HCT116 (cell line): ENCODE measurements around the gene CD96. TPM values are rescaled to one million over a fixed set of nuclear protein-coding genes. Genes with fewer than 3 reads are reported as not detected.

Experiments
- ATAC-seq: fragments of 200-7000 bp; cut with Tn5 transposase; 2 replicates; pipeline ENCODE4 v1.9.1; 2020; ENCODE audit warnings: mild to moderate bottlenecking, moderate library complexity
- BruUV-seq: library from RNA; stranded (reverse); fragments of 400-500 nt; replicated peaks from 2 replicates; lab custom pipeline; 2021; lab: Mats Ljungman, UMichigan
- CTCF ChIA-PET: fragments of 300-600 bp; sonication (Branson Sonifier 250); formaldehyde crosslinking; loops from one replicate; lab custom pipeline; 2021; ENCODE audit warnings: antibody characterized with exemption; lab: Charles Lee
- POLR2A ChIA-PET: fragments of 300-600, 350-600 bp; sonication (Branson Sonifier 250); formaldehyde crosslinking; loops from one replicate; lab custom pipeline; 2021; ENCODE audit warnings: antibody characterized with exemption; lab: Charles Lee
- RAD21 ChIA-PET, 2 experiments: fragments of 300-600 bp; sonication (Branson Sonifier 250); formaldehyde crosslinking; loops; one replicate each; lab custom pipeline; 2023; ENCODE audit warnings: low total read pairs in 2 of 2; ENCODE audit not compliant: uncharacterized antibody in 2 of 2, unreplicated experiment in 2 of 2, low non-redundant PET in 1 of 2; lab: Charles Lee
- DNase-seq: peaks from one replicate; pipeline ENCODE4 v3.0.0-alpha.2; 2010; ENCODE audit warnings: low read depth, low spot score
- H2AFZ ChIP-seq: fragments of 200-600 bp; shearing (Covaris generic), sonication (generic); 2 replicates; pipeline ENCODE4 v1.6.1; 2017; ENCODE audit warnings: low read depth, mixed run types, mixed read lengths, antibody characterized with exemption, low read length; ENCODE audit not compliant: poor library complexity, severe bottlenecking
- H3K27ac ChIP-seq: 2 replicates; pipeline ENCODE4 v1.5.1; 2012; ENCODE audit warnings: low read depth, low read length
- H3K27me3 ChIP-seq: fragments of 200-600 bp; sonication (generic); 2 replicates; pipeline ENCODE4 v1.6.1; 2016; ENCODE audit warnings: mixed run types, low read length, mixed read lengths; ENCODE audit not compliant: insufficient read depth
- H3K36me3 ChIP-seq, 2 experiments: fragments of 200-500 bp in 1 of 2; fragments of 200-600 bp in 1 of 2; sonication (Bioruptor generic) in 1 of 2; sonication (generic) in 1 of 2; 2 replicates each; pipeline versions ENCODE4 v1.5.1 to v1.6.1; 2014 to 2016; ENCODE audit warnings: low read length in 2 of 2, inconsistent platforms in 1 of 2, mixed read lengths in 1 of 2, mixed run types in 1 of 2; ENCODE audit not compliant: insufficient read depth in 2 of 2, control insufficient read depth in 1 of 2
- H3K4me1 ChIP-seq, 2 experiments: fragments of 200-600 bp in 1 of 2; sonication (generic) in 1 of 2; 2 replicates each; pipeline versions ENCODE4 v1.5.1 to v1.6.1; 2012 to 2017; ENCODE audit warnings: low read length in 2 of 2, inconsistent platforms in 1 of 2, mild to moderate bottlenecking in 1 of 2, mixed read lengths in 1 of 2, mixed run types in 1 of 2, moderate library complexity in 1 of 2; ENCODE audit not compliant: insufficient read depth in 2 of 2, control insufficient read depth in 1 of 2
- H3K4me2 ChIP-seq: fragments of 200-600 bp; sonication (generic); 2 replicates; pipeline ENCODE4 v1.6.1; 2017; ENCODE audit warnings: mixed run types, low read length, mixed read lengths
- H3K4me3 ChIP-seq, 2 experiments: fragments of 200-600 bp in 1 of 2; sonication (generic) in 1 of 2; replicated peaks in 1 of 2; 2 replicates each; pipeline ENCODE4 v1.5.1; 2011 to 2016; ENCODE audit warnings: low read length in 2 of 2, control low read depth in 1 of 2, low read depth in 1 of 2, mild to moderate bottlenecking in 1 of 2, mixed read lengths in 1 of 2, mixed run types in 1 of 2
- H3K79me2 ChIP-seq: fragments of 200-600 bp; sonication (generic); 2 replicates; pipeline ENCODE4 v1.6.1; 2017; ENCODE audit warnings: mild to moderate bottlenecking, mixed run types, low read length, moderate library complexity, mixed read lengths; ENCODE audit not compliant: insufficient read depth
- H3K9ac ChIP-seq: fragments of 200-600 bp; sonication (generic); 2 replicates; pipeline ENCODE4 v1.6.1; 2016; ENCODE audit warnings: low read length, mixed read lengths
- H3K9me2 ChIP-seq: fragments of 200-600 bp; sonication (generic), shearing (Covaris generic); 2 replicates; pipeline ENCODE4 v1.6.1; 2017; ENCODE audit warnings: mixed run types, mild to moderate bottlenecking, moderate library complexity; ENCODE audit not compliant: insufficient read depth
- H3K9me3 ChIP-seq, 2 experiments: fragments of 200-500 bp in 1 of 2; fragments of 200-600 bp in 1 of 2; sonication (Bioruptor generic) in 1 of 2; sonication (generic) in 1 of 2; 2 replicates each; pipeline ENCODE4 v1.6.1; 2014 to 2017; ENCODE audit warnings: low read length in 2 of 2, mixed read lengths in 2 of 2, inconsistent platforms in 1 of 2, low read depth in 1 of 2, mild to moderate bottlenecking in 1 of 2, mixed run types in 1 of 2, moderate library complexity in 1 of 2; ENCODE audit not compliant: control insufficient read depth in 1 of 2, insufficient read depth in 1 of 2
- H4K20me1 ChIP-seq: fragments of 200-600 bp; sonication (generic), shearing (Covaris generic); 2 replicates; pipeline ENCODE4 v1.6.1; 2017; ENCODE audit warnings: mixed run types, mild to moderate bottlenecking, moderate library complexity; ENCODE audit not compliant: insufficient read depth
- ATF3 ChIP-seq: IDR thresholded peaks from 2 replicates; pipeline ENCODE4 v1.6.1; 2012
- CEBPB ChIP-seq: IDR thresholded peaks from 2 replicates; pipeline ENCODE4 v1.6.1; 2012; ENCODE audit warnings: low read depth
- CTCF ChIP-seq, 3 experiments: fragments of 200-600 bp in 1 of 3; sonication (generic) in 1 of 3; IDR thresholded peaks in 2 of 3; conservative IDR thresholded peaks in 1 of 3; 2 replicates each; pipeline ENCODE4 v1.5.1; 2012 to 2017; ENCODE audit warnings: low read depth in 2 of 3, low read length in 2 of 3, antibody characterized with exemption in 1 of 3, borderline replicate concordance in 1 of 3, control low read depth in 1 of 3, mild to moderate bottlenecking in 1 of 3, mixed read lengths in 1 of 3, mixed run types in 1 of 3, moderate library complexity in 1 of 3; ENCODE audit not compliant: insufficient read depth in 1 of 3
- EGR1 ChIP-seq: IDR thresholded peaks from 2 replicates; pipeline ENCODE4 v1.6.1; 2012; ENCODE audit warnings: low read depth
- ELF1 ChIP-seq: IDR thresholded peaks from 2 replicates; pipeline ENCODE4 v1.6.1; 2012; ENCODE audit warnings: low read depth, borderline replicate concordance
- EZH2 ChIP-seq: fragments of 200-600 bp; sonication (generic); IDR thresholded peaks from 2 replicates; pipeline ENCODE4 v1.6.1; 2017; ENCODE audit warnings: antibody characterized with exemption, mixed run types
- EZH2phosphoT487 ChIP-seq: fragments of 200-600 bp; IDR thresholded peaks from 2 replicates; pipeline ENCODE4 v1.6.1; 2018; ENCODE audit warnings: antibody characterized with exemption, borderline replicate concordance
- FOSL1 ChIP-seq: IDR thresholded peaks from 2 replicates; pipeline ENCODE4 v1.6.1; 2012; ENCODE audit warnings: low read depth
- JUND ChIP-seq: IDR thresholded peaks from 2 replicates; pipeline ENCODE4 v1.6.1; 2012
- POLR2A ChIP-seq: IDR thresholded peaks from 2 replicates; pipeline ENCODE4 v1.7.0; 2011; ENCODE audit warnings: borderline replicate concordance; ENCODE audit not compliant: insufficient read depth, insufficient read length; ENCODE audit errors: extremely low read depth
- RAD21 ChIP-seq: IDR thresholded peaks from 2 replicates; pipeline ENCODE4 v1.6.1; 2012; ENCODE audit warnings: low read depth, mild to moderate bottlenecking
- SIN3A ChIP-seq: IDR thresholded peaks from 2 replicates; pipeline ENCODE4 v1.6.1; 2012; ENCODE audit warnings: low read depth
- SP1 ChIP-seq: IDR thresholded peaks from 2 replicates; pipeline ENCODE4 v1.6.1; 2012; ENCODE audit warnings: low read depth
- SRF ChIP-seq: IDR thresholded peaks from 2 replicates; pipeline ENCODE4 v1.6.1; 2012; ENCODE audit warnings: low read depth
- TCF7L2 ChIP-seq: IDR thresholded peaks from 2 replicates; pipeline ENCODE4 v1.7.0; 2011; ENCODE audit warnings: borderline replicate concordance, inconsistent platforms; ENCODE audit not compliant: insufficient read depth, insufficient read length; ENCODE audit errors: extremely low read depth
- YY1 ChIP-seq: IDR thresholded peaks from 2 replicates; pipeline ENCODE4 v1.6.1; 2011; ENCODE audit warnings: low read length, low read depth, moderate library complexity, mild to moderate bottlenecking; ENCODE audit not compliant: insufficient replicate concordance; ENCODE audit errors: extremely low read depth
- ZFX ChIP-seq: fragments of 450-650 bp; IDR thresholded peaks from 2 replicates; pipeline ENCODE4 v1.6.1; 2017
- ZNF274 ChIP-seq: fragments of 200-500 bp; sonication (Bioruptor generic); IDR thresholded peaks from 2 replicates; pipeline ENCODE4 v1.6.1; 2014; ENCODE audit warnings: mild to moderate bottlenecking, low read depth, low read length, inconsistent platforms
- intact Hi-C: fragments of 100-400 bp; cut with micrococcal nuclease; formaldehyde crosslinking; loops from 2 replicates; pipeline ENCODE4 v1.10.0; 2022
- total RNA-seq: library from RNA; stranded (reverse); gene quantifications from one replicate; pipeline ENCODE4 v1.2.1, GENCODE V29; 2021; ENCODE audit not compliant: unreplicated experiment
- TF ChIP-seq, protein P1 (sequence below): IDR thresholded peaks from 2 replicates; pipeline ENCODE4 v1.6.1; 2012; ENCODE audit warnings: low read depth
- TF ChIP-seq, protein P2 (sequence below): IDR thresholded peaks from 2 replicates; pipeline ENCODE4 v1.6.1; 2011; ENCODE audit warnings: mild to moderate bottlenecking, low read length, moderate library complexity; ENCODE audit not compliant: insufficient replicate concordance; ENCODE audit errors: extremely low read depth

CD96 gene
- total RNA-seq, 1 experiment from 2014 or later = 0.42 TPM

GRCh38 chr3:111668888-111669488, 127.0 kb downstream of the CD96 start:
- ATAC-seq = peak; percentile 88
- peak; percentile 47 for DNase-seq
- no peaks in the 10 kb centered on the region for H4K20me1 ChIP-seq
- H2AFZ ChIP-seq = peak overlapping the region; percentile 78
- 0 out of 2 replicates have a peak overlapping the region, but pooled peaks have one; percentile 45 for H3K4me2 ChIP-seq
- no peaks in the 10 kb centered on the region for H3K9me2 ChIP-seq
- no peak overlapping the region for H3K9ac ChIP-seq
- no peak overlapping the region for H3K4me3 ChIP-seq
- no peaks in the 10 kb centered on the region for H3K27me3 ChIP-seq
- no peaks in the 10 kb centered on the region for H3K36me3 ChIP-seq
- no peaks in the 10 kb centered on the region; a peak in 1 of 4 replicates for H3K9me3 ChIP-seq
- intact Hi-C loops = loop anchor here (2.0 kb wide), 2 partner anchors 48 to 190 kb away; partner anchors contain the start of gene PHLDB2
- no peak overlapping the region for H3K27ac ChIP-seq
- peaks cover 14 to 46% of the 10 kb centered on the region in 2 experiments; a peak in 3 of 4 replicates for H3K4me1 ChIP-seq
- ChIA-PET POLR2A (no interaction called here), RAD21 (interaction anchor here (0.6 to 1.5 kb wide), 8 partner anchors 22 to 345 kb away, joined by 3 to 7 read pairs (median 4); partner anchors contain the start of gene ABHD10 (in 2 of the 2)), CTCF (interaction anchor here (0.7 to 4.1 kb wide), 17 partner anchors 9 to 443 kb away, joined by 3 to 53 read pairs (median 6); partner anchors contain the start of gene ABHD10)
- H3K79me2 ChIP-seq = no peaks in the 10 kb centered on the region
- BruUV-seq = no TSS peak
- TF ChIP-seq YY1 = no peak
- TF ChIP-seq ATF3 = no peak
- TF ChIP-seq, protein P1, sequence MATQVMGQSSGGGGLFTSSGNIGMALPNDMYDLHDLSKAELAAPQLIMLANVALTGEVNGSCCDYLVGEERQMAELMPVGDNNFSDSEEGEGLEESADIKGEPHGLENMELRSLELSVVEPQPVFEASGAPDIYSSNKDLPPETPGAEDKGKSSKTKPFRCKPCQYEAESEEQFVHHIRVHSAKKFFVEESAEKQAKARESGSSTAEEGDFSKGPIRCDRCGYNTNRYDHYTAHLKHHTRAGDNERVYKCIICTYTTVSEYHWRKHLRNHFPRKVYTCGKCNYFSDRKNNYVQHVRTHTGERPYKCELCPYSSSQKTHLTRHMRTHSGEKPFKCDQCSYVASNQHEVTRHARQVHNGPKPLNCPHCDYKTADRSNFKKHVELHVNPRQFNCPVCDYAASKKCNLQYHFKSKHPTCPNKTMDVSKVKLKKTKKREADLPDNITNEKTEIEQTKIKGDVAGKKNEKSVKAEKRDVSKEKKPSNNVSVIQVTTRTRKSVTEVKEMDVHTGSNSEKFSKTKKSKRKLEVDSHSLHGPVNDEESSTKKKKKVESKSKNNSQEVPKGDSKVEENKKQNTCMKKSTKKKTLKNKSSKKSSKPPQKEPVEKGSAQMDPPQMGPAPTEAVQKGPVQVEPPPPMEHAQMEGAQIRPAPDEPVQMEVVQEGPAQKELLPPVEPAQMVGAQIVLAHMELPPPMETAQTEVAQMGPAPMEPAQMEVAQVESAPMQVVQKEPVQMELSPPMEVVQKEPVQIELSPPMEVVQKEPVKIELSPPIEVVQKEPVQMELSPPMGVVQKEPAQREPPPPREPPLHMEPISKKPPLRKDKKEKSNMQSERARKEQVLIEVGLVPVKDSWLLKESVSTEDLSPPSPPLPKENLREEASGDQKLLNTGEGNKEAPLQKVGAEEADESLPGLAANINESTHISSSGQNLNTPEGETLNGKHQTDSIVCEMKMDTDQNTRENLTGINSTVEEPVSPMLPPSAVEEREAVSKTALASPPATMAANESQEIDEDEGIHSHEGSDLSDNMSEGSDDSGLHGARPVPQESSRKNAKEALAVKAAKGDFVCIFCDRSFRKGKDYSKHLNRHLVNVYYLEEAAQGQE = no peak
- 0 out of 2 replicates have a peak, but pooled peaks have one; percentile 18 for TF ChIP-seq SIN3A
- TF ChIP-seq, protein P2, sequence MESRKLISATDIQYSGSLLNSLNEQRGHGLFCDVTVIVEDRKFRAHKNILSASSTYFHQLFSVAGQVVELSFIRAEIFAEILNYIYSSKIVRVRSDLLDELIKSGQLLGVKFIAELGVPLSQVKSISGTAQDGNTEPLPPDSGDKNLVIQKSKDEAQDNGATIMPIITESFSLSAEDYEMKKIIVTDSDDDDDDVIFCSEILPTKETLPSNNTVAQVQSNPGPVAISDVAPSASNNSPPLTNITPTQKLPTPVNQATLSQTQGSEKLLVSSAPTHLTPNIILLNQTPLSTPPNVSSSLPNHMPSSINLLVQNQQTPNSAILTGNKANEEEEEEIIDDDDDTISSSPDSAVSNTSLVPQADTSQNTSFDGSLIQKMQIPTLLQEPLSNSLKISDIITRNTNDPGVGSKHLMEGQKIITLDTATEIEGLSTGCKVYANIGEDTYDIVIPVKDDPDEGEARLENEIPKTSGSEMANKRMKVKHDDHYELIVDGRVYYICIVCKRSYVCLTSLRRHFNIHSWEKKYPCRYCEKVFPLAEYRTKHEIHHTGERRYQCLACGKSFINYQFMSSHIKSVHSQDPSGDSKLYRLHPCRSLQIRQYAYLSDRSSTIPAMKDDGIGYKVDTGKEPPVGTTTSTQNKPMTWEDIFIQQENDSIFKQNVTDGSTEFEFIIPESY = no peak
- peak; percentile 40; the same call in 1 of the 2 replicates for TF ChIP-seq CEBPB
- no peak for TF ChIP-seq TCF7L2
- TF ChIP-seq ELF1 = no peak
- no peak for TF ChIP-seq SP1
- TF ChIP-seq FOSL1 = no peak
- peak; percentile 25; the same call in 1 of the 2 replicates for TF ChIP-seq SRF
- TF ChIP-seq POLR2A = no peak
- no peak for TF ChIP-seq EZH2
- TF ChIP-seq RAD21 = peak; percentile 92
- no peak for TF ChIP-seq EZH2phosphoT487
- peak; percentile 57 to 89 (median 81) for TF ChIP-seq CTCF (IDR thresholded peaks at IDR 0.05 in 2 of 3, conservative IDR thresholded peaks at IDR 0.05 in 1 of 3; ENCODE audit: borderline replicate concordance in 1 of 3, insufficient read depth in 1 of 3, low read depth in 2 of 3, low read length in 2 of 3)
- no peak for TF ChIP-seq ZNF274
- TF ChIP-seq JUND = no peak
- no peak for TF ChIP-seq ZFX
- no peak for TF ChIP-seq EGR1
